Hepatocyte (in vitro differentiated cells): ENCODE results near the gene USP48. TPM values are rescaled to one million over a fixed set of nuclear protein-coding genes. Genes with fewer than 3 reads are reported as not detected.

Source experiments
- DNase-seq: peaks from one replicate; pipeline ENCODE4 v3.0.0-alpha.2; 2016; ENCODE audit warnings: low spot score
- H2AFZ ChIP-seq: fragments of 200-600 bp; sonication (generic); 2 replicates; pipeline ENCODE4 v1.6.0; 2016; ENCODE audit warnings: antibody characterized with exemption, mild to moderate bottlenecking
- H3K27ac ChIP-seq: fragments of 200-600 bp; sonication (generic); 2 replicates; pipeline ENCODE4 v1.5.1; 2016; ENCODE audit warnings: mild to moderate bottlenecking
- H3K27me3 ChIP-seq: fragments of 200-600 bp; sonication (generic); 2 replicates; pipeline ENCODE4 v1.6.1; 2016
- H3K36me3 ChIP-seq: fragments of 200-600 bp; sonication (generic); replicated peaks from 2 replicates; pipeline ENCODE4 v1.5.1; 2016; ENCODE audit warnings: low read depth; ENCODE audit not compliant: insufficient read depth
- H3K4me1 ChIP-seq: fragments of 200-600 bp; sonication (generic); 2 replicates; pipeline ENCODE4 v1.5.1; 2016; ENCODE audit warnings: mild to moderate bottlenecking, moderate library complexity; ENCODE audit not compliant: insufficient read depth
- H3K4me2 ChIP-seq: fragments of 200-600 bp; sonication (generic); 2 replicates; pipeline ENCODE4 v1.6.0; 2016
- H3K4me3 ChIP-seq: fragments of 200-600 bp; sonication (generic); 2 replicates; pipeline ENCODE4 v1.5.1; 2016; ENCODE audit warnings: mild to moderate bottlenecking
- H3K79me2 ChIP-seq: fragments of 200-600 bp; sonication (generic); 2 replicates; pipeline ENCODE4 v1.6.0; 2017; ENCODE audit warnings: mild to moderate bottlenecking
- H3K9me2 ChIP-seq: fragments of 200-600 bp; sonication (generic); replicated peaks from 2 replicates; pipeline ENCODE4 v1.6.0; 2017; ENCODE audit warnings: mild to moderate bottlenecking; ENCODE audit not compliant: insufficient read depth
- H3K9me3 ChIP-seq: fragments of 200-600 bp; sonication (generic); 2 replicates; pipeline ENCODE4 v1.5.1; 2016; ENCODE audit warnings: low read depth, mild to moderate bottlenecking
- H4K20me1 ChIP-seq: fragments of 200-600 bp; sonication (generic); 2 replicates; pipeline ENCODE4 v1.6.0; 2016; ENCODE audit warnings: mild to moderate bottlenecking; ENCODE audit not compliant: insufficient read depth, poor library complexity, severe bottlenecking
- CTCF ChIP-seq: fragments of 200-600 bp; sonication (generic); IDR thresholded peaks from 2 replicates; pipeline ENCODE4 v1.5.1; 2016; ENCODE audit warnings: antibody characterized with exemption, mild to moderate bottlenecking; ENCODE audit not compliant: poor library complexity
- EZH2 ChIP-seq: fragments of 200-600 bp; sonication (generic); IDR thresholded peaks from 2 replicates; pipeline ENCODE4 v1.6.1; 2016; ENCODE audit warnings: antibody characterized with exemption, mild to moderate bottlenecking, borderline replicate concordance
- EZH2phosphoT487 ChIP-seq: fragments of 200-600 bp; sonication (generic); IDR thresholded peaks from one replicate; pipeline ENCODE4 v1.6.1; 2018; ENCODE audit warnings: antibody characterized with exemption, mild to moderate bottlenecking, low read depth, moderate library complexity; ENCODE audit not compliant: unreplicated experiment, severe bottlenecking
- WGBS: methylation state at CpG from one replicate; pipeline ENCODE4 v1.1.6; 2016; ENCODE audit warnings: low lambda C conversion rate; ENCODE audit errors: missing lambda C conversion rate; 5-methylcytosine and 5-hydroxymethylcytosine counted together
- polyA plus RNA-seq: library from polyadenylated mRNA; unstranded; fragments of >200 nt; fragmentation: Nextera tagmentation; extraction: Ambion mirVana; gene quantifications from 2 replicates; pipeline ENCODE4 v1.2.1, GENCODE V29; 2016
- total RNA-seq: library from RNA; depleted of rRNA; stranded (reverse); fragments of >200 nt; gene quantifications from 2 replicates; pipeline ENCODE4 v1.2.3, GENCODE V29; 2014

The USP48 gene
- total and polyA plus RNA-seq, 2 experiments from 2014 or later: 38.9 to 39.5 TPM

GRCh38 chr1:21763694-21764419 is 19.1 kb downstream of the USP48 start:
- Histone ChIP-seq H3K4me2 (no peak overlapping the region), H3K36me3 (no peaks in the 10 kb centered on the region), H3K9me3 (no peaks in the 10 kb centered on the region), H3K27ac (no peak overlapping the region), H3K4me3 (no peak overlapping the region), H3K9me2 (no peaks in the 10 kb centered on the region), H3K79me2 (peaks cover 97% of the 10 kb centered on the region), H2AFZ (no peak overlapping the region), H3K4me1 (no peaks in the 10 kb centered on the region), H4K20me1 (peaks cover 61% of the 10 kb centered on the region), H3K27me3 (no peaks in the 10 kb centered on the region)
- TF ChIP-seq CTCF (no peak), EZH2 (no peak), EZH2phosphoT487 (no peak)
- 79% methylated on average over 6 of the region's 7 CpGs for WGBS
- DNase-seq: no peak

GRCh38 chr1:21763236-21763635 is 19.7 kb downstream of the USP48 start:
- WGBS: 95% methylated on average over 10 of the region's 10 CpGs
- Histone ChIP-seq H3K4me1 (no peaks in the 10 kb centered on the region), H3K27ac (no peak overlapping the region), H3K9me2 (no peaks in the 10 kb centered on the region), H4K20me1 (peaks cover 66% of the 10 kb centered on the region), H3K4me3 (no peak overlapping the region), H3K9me3 (no peaks in the 10 kb centered on the region), H3K4me2 (no peak overlapping the region), H2AFZ (no peak overlapping the region), H3K27me3 (no peaks in the 10 kb centered on the region), H3K79me2 (peaks cover 97% of the 10 kb centered on the region), H3K36me3 (no peaks in the 10 kb centered on the region)
- no peak for DNase-seq
- no peak for TF ChIP-seq CTCF
- TF ChIP-seq EZH2phosphoT487: no peak
- TF ChIP-seq EZH2: no peak

- Histone ChIP-seq H3K9me2 (no peaks in the 10 kb centered on the region), H3K27ac (no peak overlapping the region), H4K20me1 (peaks cover 72% of the 10 kb centered on the region), H3K4me3 (no peak overlapping the region), H3K27me3 (no peaks in the 10 kb centered on the region), H3K4me1 (no peaks in the 10 kb centered on the region), H3K79me2 (peaks cover 97% of the 10 kb centered on the region), H3K36me3 (no peaks in the 10 kb centered on the region), H2AFZ (no peak overlapping the region), H3K4me2 (no peak overlapping the region), H3K9me3 (no peaks in the 10 kb centered on the region)
- DNase-seq: no peak
- no peak for TF ChIP-seq EZH2phosphoT487
- TF ChIP-seq EZH2: no peak
- TF ChIP-seq CTCF: no peak
- 96% methylated on average over 8 of the region's 8 CpGs for WGBS
Observed at GRCh38 chr1:21762022-21762404, 20.9 kb downstream of the USP48 start.
